Esophagus muscularis mucosa (tissue), 4 donors: ENCODE measurements around the gene ADAMTS3.
A peak's percentile ranks its signal among the peaks of the same experiment; 100 is the strongest.

ENCODE experiments used
- EP300 ChIP-seq: sonication (generic); formaldehyde crosslinking; IDR thresholded peaks from one replicate; pipeline ENCODE4 v1.6.1; 2017; ENCODE audit warnings: antibody characterized with exemption
- POLR2A ChIP-seq: fragments of 450-650 bp; IDR thresholded peaks from one replicate; pipeline ENCODE4 v1.6.1; 2017; ENCODE audit warnings: antibody characterized with exemption, moderate library complexity, mild to moderate bottlenecking, low read depth
- POLR2AphosphoS5 ChIP-seq, 2 donors: sonication (generic); formaldehyde crosslinking; IDR thresholded peaks; one replicate each; pipeline ENCODE4 v1.6.1; 2017; ENCODE audit warnings: antibody characterized with exemption in 2 of 2
- TF ChIP-seq, protein P1 (sequence below), 3 experiments: fragments of 200-600 bp in 2 of 3; fragments of 450-650 bp in 1 of 3; sonication (generic) in 2 of 3; IDR thresholded peaks; one replicate each; pipeline ENCODE4 v1.5.1; 2017 to 2019; ENCODE audit warnings: antibody characterized with exemption in 3 of 3, mild to moderate bottlenecking in 2 of 3, moderate library complexity in 1 of 3

DNA sequence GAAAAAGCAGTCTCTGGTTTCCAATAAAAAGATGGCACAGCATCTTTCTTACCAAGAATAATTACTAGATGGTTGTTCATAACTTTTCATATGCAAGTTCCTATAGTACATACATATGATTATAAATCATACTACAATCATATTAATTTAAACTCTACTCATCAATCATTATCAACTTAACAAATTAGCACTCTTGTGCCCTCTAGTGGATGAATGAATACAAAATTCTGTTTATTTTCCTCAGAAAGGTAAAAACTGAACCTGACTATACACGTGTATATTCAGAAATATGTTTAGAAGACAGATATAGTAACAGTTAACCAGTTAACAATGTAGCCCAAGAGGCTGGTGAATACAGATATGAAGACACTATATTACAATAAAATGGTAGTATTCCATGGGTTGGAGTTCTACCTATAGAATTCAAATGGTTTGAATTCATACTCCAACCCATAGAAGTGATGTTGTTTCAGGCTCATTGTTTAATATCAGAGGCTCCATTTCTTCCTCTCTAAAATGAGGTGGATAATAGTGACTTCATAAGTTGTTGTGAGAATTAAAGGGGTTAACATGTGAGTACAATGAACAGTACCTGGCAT is 100.0 kb downstream of the ADAMTS3 start:
- TF ChIP-seq, protein P1, sequence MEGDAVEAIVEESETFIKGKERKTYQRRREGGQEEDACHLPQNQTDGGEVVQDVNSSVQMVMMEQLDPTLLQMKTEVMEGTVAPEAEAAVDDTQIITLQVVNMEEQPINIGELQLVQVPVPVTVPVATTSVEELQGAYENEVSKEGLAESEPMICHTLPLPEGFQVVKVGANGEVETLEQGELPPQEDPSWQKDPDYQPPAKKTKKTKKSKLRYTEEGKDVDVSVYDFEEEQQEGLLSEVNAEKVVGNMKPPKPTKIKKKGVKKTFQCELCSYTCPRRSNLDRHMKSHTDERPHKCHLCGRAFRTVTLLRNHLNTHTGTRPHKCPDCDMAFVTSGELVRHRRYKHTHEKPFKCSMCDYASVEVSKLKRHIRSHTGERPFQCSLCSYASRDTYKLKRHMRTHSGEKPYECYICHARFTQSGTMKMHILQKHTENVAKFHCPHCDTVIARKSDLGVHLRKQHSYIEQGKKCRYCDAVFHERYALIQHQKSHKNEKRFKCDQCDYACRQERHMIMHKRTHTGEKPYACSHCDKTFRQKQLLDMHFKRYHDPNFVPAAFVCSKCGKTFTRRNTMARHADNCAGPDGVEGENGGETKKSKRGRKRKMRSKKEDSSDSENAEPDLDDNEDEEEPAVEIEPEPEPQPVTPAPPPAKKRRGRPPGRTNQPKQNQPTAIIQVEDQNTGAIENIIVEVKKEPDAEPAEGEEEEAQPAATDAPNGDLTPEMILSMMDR (IDR thresholded peaks at IDR 0.05), result peak; percentile 33 to 60 (median 55)
- TF ChIP-seq POLR2A, result no peak
- no peak for TF ChIP-seq POLR2AphosphoS5 (IDR thresholded peaks at IDR 0.05)
- no peak for TF ChIP-seq EP300
